HG02870 (cell line): ENCODE data around the gene C10orf62.

Experiments
- ATAC-seq: cut with Tn5 transposase; IDR thresholded peaks from one replicate; pipeline ENCODE4 v1.9.1; 2021; ENCODE audit warnings: mild to moderate bottlenecking, moderate library complexity; ENCODE audit not compliant: unreplicated experiment

C10orf62 gene

DNA sequence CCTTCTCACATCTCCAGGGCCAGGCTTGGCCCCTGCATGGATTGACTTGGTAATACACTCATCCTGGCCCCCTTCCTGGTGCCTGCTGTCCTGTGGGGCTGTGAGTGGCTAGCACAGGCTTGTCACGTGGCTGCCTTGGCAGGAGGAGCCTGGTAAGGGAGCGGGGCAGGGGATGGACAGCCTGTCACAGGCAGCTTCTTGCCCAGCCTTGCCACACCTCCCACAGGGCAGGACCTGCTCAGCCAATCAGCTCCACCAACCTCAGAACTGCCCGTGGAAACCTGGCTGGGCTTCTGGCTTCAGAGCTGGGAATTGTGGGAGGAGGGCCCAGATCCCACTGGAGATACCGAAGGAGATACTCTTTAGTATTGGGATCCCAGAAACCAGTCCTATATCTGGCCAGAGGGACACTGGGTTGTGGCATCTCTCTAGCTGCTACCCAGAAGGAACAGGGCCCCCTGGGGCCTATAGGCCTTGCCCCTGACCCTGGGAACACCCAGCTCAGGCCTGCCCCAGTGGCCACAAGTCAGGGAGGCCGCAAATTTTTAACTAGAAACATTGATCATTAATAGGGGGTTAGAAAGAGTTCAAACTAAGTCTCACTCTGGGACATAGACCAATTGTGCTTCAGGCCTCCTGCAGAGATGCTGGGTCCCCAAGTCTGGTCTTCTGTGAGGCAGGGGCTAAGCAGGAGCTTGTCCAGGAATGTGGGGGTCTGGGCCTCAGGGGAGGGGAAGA lies 5.3 kb upstream of the C10orf62 start, which contains the start of gene HOGA1:
Gene HOGA1 (plus strand): TSS at position 330 of the 738 bp plus-strand sequence. CDS start 315 bp downstream, at position 645.
- no peak for ATAC-seq

- no peak for ATAC-seq
Observed at GRCh38 chr10:97584798-97585438, 4.6 kb upstream of the C10orf62 start.

GRCh38 chr10:97585439-97585811 lies 4.1 kb upstream of the C10orf62 start:
- no peak for ATAC-seq

- no peak for ATAC-seq
Observed at GRCh38 chr10:97587183-97587582, 2.3 kb upstream of the C10orf62 start.

DNA sequence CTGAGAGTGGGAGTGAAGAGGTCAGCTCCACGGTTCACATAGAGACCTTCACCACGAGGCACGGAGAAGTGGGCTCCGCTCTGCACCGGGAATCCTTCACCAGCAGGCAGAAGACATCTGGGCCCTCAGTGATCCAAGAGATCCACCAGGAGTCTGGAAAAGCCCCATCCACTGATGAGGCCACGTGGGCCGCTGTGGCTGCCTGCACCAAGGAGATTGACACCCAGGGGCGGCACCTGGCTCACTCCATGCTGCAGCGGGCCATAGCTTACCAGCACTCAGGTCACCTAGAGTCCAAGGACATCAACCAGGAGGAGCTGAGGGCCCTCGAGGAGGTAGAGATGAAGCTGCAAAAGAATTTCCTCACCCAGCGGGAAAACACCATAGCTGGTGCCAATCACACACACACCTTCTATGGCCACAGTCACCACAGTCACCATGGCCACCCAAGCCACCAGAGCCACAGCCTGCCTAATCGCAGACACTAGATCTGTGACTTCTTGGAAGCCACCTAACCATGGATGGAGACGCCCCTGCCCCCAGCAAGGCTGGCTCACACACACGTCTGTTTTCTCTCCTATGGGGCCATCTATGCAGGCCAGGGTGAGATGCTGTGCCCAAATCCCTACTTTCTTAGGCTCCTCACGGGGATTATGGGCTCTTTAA lies 694 bp downstream of the C10orf62 start:
- ATAC-seq: no peak

DNA sequence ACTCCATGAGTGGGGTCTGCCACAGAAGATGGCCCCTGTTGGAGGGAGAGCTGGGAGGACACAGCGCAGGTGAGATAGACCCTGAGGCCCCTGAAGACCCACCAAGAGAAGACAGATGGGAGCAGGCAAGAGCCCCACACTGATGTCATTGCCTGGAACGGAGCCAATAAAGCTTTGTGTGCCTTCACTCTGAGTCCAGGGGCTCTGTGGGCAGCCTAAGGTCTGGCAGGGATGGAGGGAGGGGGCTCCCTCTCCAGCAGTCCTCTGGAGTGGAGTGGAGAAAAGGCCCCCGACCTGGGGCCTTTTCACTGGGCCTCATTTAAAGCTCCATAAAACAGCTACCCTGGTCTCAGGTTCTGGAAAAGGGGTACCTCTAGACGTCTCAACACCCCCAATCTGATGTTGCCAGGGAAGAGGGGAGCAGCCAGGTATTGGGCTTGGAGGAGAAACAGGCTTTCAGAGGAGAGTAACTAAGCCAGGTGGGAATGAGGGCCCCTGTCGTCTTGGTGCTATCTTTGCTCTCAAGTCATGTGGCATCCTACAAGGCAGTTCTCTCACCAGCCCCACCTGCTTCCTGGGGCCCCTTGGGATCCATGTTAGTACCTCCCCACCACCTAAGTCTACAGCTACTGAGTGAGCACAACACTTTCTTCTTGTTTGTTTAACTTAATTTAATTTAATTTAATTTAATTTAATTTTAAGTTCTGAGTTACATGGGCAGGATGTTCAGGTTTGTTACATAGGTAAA lies 1.4 kb downstream of the C10orf62 start:
- ATAC-seq: no peak

GRCh38 chr10:97593421-97593820 lies 3.9 kb downstream of the C10orf62 start:
- ATAC-seq: no peak

GRCh38 chr10:97596101-97597082 lies 6.9 kb downstream of the C10orf62 start:
- no peak for ATAC-seq

DNA sequence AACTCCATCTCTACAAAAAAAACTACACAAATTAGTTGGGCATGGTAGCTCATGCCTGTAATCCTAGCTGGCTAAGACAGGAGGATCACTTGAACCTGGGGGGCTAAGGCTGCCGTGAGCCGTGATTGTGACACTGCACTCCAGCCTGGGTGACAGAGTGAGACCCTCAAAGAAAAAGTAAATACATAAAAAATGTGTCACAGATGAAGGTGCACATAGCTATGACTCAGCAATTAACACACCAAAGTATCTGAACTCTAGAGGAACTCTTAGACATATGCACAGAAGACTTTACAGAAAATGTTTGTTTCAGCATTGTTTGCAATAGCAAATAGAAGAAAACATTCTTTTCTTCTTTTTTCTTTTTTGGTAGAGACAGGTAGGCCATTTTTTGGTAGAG lies 8.3 kb downstream of the C10orf62 start:
- no peak for ATAC-seq

DNA sequence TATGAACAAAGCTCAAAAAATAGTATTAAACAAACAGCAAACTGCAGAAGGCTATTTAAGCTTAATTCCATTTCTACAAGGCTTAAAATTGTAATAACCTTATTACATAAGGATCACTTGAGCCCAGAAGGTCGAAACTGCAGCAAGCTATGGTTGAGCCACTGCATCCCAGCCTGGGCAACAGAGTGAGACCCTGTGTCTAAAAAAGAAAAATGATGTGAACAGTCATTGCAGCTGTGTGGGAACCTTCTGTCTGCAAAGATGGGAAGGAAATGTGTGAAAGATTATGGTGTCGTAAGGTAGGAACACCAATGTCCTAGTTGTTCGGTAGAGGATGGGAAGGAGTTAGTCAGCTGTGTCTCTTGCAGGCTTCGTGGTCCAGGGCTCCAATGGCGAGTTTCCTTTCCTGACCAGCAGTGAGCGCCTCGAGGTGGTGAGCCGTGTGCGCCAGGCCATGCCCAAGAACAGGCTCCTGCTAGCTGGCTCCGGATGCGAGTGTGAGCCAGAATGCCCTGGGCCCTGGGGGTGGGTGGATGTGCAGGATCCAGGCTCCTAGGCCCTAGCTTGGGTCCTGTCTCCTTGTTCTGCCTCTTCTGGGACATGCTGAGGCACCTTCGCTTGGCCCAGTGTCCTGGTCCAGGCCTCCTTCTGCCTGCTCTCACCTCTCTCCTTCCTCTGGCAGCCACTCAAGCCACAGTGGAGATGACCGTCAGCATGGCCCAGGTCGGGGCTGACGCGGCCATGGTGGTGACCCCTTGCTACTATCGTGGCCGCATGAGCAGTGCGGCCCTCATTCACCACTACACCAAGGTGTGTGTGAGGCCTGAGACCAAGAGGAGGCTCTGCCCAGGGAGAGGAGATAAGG lies 9.1 kb downstream of the C10orf62 start:
- no peak for ATAC-seq

- no peak for ATAC-seq
Observed at GRCh38 chr10:97599272-97599619, 9.7 kb downstream of the C10orf62 start.

DNA sequence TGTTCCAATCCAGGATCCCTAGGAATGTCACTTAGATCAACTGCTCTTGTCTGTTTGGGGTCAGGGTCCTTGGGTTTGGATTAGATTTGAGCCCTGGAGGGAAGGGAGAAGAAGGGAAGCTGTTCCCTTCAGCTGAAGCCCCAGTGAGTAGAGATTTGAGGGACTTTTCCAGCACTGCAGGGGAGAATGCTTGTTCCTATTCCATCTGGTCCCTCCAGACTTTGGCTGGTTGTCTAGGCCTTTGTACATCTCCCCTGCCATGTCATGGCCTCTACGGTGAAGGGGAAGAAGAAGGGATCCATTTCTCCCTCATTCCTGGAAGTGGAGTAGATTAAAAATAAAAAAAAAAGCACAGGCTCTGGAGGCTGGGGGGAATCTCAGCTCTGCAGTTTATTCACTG lies 11.1 kb downstream of the C10orf62 start:
- ATAC-seq: no peak

GRCh38 chr10:97601268-97602215 lies 12.0 kb downstream of the C10orf62 start:
- no peak for ATAC-seq

DNA sequence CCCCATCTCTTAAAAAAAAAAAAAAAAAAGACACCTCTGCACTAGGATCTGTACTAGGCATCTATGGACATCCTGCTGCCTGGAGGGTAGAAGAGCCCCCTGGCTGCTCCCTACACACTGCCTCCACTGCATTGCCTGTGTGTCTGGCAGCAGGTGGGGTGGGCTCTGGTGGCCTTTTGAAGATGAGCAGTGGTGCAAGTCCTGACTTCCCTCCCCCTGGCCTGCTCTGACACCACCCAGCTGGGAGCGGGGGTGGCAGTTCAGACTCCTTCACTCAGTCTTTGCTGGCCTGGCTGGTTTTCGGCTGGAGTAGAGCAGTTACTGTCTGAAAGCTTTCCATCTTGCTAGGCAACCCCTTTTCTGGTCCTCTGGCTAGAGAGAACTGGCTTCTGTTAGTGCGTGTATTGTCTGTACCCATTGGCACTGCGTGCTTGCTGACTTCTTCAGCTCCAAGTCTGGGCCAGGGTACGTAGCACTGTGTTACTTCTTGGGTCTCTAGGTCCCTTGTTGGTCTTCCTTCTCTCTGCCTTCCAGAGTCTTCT lies 17.6 kb downstream of the C10orf62 start:
- no peak for ATAC-seq

DNA sequence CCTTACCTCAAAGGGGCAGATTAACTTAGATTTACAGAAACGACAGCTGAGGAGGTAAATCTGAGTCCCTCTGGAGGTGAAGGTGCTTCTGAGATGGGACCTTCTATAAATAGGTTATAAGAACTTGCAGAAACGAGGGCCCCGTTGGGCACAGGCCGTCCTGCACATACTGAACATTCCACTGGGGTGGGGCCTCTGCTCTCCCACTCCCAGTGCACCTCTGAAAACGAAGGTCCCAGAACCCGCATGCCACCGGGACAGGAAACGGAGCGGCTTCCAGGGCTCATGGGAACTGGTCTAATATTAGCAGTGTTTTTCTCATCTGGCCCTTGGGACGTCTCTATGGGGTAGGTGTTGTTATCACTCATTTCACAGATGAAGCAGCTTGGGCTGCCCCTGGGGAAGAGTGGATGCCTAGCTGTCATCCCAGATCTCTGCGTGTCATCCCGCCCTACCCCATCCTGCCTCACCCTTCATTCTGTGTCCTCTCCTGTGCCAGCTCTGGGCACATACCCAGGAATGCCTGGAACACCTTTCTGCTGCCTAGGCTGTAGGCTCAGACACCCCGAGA lies 19.6 kb downstream of the C10orf62 start:
- no peak for ATAC-seq

GRCh38 chr10:97611473-97611872 lies 22.0 kb downstream of the C10orf62 start:
- ATAC-seq: no peak

DNA sequence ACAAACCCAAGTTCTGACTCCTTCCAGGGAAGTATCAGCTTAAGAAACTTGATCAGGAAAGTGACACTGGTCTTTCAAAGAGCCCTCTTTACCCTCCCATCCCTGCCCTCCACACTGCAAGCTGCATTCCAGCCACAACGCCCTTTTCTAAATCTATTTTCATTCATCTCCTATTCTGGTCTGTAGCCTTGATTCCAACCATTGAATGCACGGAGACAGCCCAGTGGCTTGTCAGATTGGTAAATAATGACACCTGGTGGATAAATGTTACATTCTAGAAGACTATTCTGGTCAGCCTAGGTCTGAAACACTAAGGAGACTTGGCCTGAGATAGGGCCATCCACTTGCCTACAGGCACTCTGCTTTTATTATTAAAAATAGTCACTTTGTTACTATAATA lies 22.9 kb downstream of the C10orf62 start:
- no peak for ATAC-seq

DNA sequence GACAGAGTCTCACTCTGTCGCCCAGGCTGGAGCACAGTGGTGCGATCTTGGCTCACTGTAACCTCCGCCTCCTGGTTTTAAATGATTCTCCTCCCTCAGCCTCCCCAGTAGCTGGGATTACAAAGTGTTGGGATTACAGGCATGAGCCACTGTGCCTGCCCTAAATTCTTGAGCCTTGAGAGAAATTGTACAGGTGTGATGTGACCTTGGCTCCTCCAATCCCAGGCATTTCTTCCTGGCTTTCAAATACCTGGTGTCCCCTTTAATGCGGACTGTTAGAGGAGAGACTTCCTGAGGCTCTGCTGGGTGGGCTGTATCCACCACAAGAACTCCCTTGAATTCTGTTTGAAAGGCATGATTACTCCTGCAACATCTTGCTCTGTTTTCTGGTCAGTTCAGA lies 28.8 kb downstream of the C10orf62 start:
- no peak for ATAC-seq
